ENCODE measurements around the gene ZNF28.
"Not testable (repeated sequence)": the region's sequence is repeated elsewhere in the genome, so short reads cannot be mapped to it uniquely, and the experiment has no call there.

- TF ChIP-seq CTCF, POLR2AphosphoS5 (IDR thresholded peaks at IDR 0.05): not testable (repeated sequence)
Measured at GRCh38 chr19:52756447-52756846, 65.0 kb downstream of the ZNF28 start.

All from stomach (tissue), 4 donors.